ENCODE measurements around the gene MPRIP.

MPRIP gene

DNA sequence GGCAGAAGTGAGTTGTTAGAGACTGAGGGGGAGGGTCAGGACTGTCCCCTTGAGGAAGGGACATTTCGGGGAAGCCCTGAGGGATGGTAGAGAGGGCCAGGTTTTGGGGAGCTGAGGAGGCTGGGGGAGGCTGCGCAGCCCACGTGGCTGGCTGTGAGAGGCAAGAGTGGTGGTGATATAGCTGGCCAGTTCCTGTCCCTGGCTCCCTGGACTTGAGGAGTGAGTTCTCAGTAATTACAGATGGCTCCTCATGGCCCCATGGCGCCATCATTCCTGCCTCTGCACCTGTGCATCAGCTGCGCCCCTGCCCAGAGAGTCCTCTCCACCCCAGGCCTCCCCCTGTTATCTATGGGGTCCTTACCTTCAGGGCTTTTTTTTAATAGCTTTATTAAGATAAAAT, 30.3 kb downstream of the MPRIP start:
- peak; percentile 14 for DNase-seq

DNA sequence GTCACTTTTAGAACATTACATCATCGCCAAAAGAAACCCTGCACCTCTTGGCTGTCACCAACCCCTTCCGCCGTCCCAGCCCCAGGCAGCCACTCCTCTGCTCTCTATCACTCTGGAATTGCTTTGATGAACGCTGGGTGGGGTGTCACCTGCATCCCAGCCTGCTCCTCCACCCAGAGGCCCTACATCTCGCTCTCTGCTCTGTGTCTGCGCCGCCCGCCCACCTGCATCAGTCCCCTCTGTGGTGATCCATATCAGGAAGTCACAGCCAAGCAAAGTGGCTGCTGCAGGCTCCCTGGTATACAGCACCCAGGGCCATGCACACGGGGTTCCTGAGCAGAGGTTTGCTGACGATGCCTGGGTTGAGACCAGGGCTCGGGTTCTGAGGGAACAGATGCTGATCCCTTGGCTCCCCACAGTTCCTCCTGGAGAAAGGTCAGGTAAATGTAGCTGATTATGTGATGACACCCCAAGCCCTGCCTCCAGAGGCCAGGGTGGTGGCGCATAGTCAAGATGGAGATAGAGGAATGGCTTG, 30.8 kb downstream of the MPRIP start:
- DNase-seq, result peak; percentile 39

DNA sequence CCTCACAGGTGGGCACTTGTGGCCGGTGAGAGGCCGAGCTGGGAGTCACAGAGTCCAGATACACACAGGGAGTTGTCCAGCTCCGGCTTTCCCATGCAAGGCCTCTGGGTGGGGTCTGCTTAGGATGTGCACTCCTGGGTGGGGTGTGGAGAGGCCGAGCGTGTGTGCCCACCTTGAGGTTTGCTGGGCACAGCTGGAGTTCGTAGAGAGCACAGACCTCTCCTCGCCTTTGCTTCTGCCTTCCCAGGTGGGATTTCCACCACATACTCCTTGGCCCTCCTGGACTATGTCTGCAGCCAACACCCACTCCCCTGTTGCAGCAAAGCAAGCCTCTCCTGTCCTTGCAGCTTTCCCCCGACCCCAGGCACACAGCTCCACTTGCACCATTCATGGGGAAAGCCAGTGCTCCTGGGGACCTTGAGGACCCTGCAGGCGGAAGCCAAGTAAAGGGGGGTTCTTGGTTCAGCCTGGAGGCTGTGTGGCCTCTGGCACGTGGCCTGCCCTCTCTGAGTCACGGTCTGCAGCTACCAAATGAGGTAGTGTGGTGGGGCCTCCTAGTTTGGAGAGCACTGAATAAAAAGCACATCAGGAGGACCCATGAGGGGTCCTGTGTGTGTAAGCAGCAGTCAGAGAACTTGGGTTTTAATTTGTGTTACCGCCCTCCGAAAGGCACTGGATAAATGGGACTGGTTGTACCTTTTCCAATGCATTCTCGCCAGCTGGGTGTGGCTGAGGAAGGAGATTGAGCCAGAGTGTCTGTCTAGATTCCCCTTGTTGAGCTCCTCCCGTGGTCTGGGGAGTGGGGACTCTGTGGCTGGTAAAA, 31.5 kb downstream of the MPRIP start:
- peak; percentile 53 for DNase-seq

DNA sequence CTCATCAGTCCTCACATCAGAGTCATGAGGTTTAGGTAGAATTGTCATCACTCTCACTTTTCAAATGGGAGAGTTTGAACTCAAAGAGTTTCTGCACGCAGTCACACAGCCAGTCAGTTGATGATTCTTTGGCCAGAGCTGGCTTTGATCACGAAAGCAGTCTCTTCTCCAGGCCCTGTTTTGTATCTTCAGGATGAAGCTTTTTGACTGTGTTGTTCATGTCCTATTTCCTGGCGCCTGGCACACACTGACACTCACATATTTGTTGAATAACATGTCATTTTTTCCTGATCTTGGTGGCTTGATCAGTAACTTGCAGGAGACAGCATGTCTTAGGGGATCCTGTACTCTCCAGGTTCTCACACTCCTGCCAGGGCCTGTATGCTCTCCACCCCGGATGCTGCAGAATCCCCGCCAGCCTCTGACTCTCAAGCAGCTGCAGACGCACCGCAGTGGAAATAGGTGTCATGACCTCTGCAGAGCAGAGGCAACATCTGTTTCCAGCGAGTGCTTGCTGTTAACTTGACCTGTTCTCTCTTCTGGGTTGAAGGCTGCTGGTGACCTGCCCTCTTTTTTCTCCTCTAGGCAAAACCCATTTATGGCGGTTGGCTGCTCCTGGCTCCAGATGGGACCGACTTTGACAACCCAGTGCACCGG, 33.0 kb downstream of the MPRIP start:
- DNase-seq, result peak; percentile 46

DNA sequence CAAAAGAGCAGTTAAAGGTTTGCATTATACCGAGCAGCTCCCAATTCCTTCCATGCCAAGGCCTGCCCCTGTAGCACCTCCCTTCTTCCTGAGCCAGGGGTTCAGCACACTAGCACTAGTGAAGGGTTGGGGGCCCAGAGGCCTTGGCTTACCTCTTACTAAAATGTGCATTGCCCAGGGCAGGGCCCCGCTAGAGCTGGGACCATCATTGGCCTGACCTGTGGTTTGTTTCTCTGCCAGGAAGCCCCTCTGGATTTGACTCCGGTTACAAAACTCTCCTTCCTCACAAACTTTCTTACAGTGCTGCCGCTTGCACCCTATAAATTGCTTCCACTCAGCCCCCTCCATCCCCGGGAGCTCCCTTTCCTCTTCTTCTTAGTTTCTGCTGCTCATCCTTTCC, 33.8 kb downstream of the MPRIP start:
- DNase-seq, result peak; percentile 36

DNA sequence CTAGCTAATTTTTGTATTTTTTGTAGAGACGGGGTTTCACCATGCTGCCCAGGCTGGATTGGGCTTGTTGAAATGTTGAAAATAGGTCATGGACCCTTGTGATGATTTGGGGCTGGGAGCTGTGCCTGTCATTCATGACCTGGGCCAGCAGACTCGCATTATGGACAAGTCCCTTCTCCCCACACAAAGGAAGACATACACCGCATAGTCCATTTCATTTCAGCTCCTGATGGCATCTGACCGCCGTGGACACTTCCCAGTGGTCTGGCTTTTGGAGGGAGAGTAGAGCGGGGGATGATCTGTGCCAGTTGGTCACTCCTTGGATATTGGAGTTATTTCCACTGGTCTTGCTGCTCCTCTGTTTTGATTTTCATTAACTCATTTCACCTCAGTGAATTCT, 34.8 kb downstream of the MPRIP start:
- peak; percentile 36 for DNase-seq

DNA sequence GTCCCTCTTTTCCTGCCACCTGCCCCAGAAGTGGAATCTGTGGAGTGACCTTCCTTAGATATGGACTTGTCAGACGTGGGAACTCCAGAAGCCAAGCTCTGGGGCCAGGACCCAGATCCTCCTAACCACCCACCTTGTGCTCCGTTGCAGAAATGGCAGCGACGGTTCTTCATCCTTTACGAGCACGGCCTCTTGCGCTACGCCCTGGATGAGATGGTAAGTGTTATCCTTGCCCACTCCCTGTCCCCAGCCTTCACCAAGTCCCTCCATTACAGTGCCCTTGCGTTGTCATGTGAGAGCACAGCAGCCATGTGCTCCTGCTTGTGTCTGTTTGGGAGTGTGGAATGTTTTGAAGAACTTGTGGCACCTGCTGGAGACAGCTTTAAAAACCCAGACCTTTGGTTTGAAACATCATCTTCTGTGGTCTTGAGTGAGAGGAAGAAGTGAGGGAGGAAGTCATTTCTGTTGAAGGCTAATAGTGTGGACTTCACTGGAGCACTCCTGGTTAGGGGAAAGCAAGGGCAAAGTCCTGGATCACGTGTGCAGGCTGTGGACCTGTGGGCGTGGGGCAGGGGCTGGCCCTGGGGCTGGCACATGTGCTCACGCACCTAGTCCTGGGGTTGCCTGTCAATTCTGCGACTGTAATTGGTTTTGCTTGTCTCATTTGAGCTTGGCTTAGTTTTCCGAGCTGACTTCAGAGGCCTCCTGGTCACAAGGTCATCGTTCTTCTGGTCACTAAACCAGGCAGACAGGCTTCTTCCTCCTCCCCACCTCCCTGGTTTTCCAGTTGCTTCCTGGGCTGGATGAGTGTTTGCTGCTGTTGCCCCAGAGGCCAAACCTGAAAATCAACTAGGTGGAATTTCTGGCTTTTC, 35.8 kb downstream of the MPRIP start:
- peak; percentile 45 for DNase-seq

DNA sequence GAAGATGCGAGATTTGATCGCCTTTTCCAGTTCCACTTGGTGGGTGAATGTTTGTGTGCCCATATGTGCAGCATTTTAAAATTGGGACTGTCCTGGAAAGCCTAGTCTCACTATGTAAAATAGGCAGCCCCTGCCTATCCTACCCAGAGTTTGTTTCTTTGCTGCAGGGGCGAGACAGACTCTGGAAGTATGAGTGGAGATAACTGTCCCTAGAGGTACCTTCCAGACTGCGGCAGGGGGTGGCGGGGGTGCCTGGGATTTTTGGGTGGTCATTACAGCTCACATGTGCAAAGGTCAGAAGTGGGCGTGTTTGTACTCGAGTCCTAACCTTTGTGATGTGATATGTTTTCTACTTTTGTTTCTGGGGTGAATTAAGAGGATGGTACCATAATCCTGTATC, 36.6 kb downstream of the MPRIP start:
- DNase-seq, result no peak

DNA sequence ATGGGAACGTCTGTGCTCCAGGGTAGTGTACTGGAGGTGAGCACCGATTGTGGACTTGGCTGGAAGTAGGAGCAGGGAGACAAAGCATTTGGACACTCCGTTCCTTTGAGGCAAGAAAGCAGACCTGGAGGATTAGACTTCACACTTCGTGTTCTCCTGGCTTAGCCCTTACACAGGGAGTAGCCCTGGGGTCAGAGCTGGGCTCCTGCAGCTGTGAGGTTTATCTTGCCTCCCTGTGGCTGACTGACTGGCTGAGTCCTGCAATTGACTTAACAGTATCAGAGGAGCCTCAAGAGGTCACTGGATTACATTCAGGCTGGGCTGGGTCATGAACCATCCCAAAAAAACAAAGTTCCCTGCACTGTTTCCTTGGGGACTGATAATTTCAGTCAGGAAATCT, 37.1 kb downstream of the MPRIP start:
- DNase-seq, result peak; percentile 34

DNA sequence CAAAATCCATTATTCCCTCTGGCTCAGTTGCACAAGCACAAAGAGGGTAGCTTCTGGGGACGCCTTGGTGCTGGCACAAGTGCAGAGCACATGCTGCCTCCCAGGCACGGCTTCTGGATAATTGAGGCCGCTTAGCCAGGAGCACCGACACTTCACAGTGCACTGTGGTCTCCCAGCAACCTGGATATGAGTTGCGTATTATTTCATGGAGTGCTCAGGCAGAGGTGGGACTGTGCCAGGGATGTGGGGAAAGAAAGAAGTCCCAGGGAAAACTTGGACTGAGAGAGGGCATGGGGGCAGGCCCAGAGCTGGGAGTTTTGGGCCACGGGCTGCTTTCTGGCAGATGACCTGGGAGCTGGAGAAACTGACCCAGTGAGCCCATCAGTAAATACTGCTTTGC, 37.5 kb downstream of the MPRIP start:
- no peak for DNase-seq

DNA sequence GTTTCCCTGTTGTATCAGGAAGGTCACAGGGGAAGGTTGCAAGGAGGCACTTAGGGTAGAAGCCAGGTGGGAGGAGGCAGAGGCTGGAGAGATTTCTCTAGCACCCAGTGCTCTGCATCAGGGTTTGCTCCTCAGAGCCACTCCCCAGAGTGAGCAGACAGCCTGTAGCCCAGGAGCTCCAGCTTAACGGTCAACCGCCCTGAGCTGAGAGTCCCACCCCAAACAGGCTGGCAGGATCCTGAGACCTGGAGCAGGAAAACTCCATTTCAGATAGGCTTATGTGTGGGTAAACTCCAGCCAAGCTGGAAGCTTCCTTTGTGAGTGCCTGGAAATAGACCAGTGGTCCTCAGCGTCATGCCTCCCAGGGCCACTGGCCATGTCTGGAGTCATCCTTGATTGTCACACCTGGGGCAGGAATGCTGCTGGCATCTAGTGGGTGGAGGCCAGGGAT, 37.9 kb downstream of the MPRIP start:
- peak; percentile 59 for DNase-seq

DNA sequence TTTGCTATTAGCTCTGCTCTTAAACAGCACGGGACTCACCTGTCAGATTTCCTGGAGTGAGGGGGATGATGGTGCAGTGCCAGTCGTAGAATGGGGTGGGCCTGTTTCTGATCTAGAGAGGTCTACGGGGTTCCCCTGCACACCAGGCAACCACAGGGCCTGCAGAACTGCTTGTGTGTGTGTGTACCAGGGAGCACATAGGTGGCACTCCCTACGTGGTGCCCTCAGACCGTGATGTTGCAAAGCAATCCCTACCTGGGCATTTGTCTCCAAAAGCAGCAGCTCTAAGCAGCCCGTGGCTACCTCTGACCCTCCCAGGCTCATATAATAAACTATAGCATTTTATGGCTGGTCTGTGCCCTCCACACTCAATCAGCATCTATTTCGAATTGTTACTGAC, 38.5 kb downstream of the MPRIP start:
- peak; percentile 47 for DNase-seq

DNA sequence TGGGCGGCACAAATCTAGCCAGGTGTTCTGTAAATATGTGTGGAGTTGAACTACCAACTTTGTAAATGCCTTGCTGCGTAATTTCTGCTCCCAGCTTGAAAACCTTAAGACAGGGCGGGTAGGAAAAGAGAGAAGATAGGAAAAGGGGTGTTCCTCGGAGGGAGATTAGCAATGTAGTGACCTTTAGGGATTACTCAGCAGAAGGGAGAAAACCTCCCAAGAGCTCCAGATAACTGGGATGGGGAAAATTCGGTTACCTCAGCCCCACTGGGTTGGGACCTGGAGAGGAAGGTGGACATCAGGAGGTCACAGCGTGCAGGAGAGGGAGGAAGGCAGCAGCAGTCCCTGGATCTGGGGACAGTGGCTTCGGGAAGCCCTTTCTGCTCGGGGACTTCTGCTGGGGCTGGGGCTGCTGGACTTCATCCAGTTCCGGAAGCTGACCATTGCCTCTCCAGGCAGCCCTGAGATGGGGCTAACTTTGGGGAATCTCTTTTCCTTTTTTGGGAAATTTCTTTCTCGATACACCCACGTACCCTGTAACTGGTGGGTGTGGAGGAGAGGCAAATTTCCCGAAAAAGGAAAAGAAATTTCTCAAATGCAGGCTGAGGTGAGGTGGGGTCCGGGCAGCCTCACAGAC, 39.2 kb downstream of the MPRIP start:
- DNase-seq, result peak; percentile 49

DNA sequence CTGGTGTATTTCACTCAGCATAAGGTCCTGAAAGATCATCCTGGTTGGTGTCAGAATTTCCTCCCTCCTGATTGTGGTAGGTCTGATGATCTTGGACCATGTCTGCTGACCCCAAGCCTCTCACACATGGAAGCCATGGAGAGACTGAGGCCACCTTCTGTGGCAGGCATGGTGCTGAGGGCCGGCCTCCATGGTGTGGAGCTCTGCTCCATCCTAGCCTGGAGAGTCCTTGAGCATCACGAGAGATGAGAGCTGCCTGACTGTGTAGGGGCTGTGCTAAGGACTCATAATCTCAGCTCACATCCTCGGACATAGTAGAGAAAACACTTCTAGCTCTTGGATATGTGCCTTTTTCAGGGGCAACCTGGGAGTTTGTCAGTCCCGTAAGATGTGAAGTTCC, 40.6 kb downstream of the MPRIP start:
- DNase-seq, result no peak

DNA sequence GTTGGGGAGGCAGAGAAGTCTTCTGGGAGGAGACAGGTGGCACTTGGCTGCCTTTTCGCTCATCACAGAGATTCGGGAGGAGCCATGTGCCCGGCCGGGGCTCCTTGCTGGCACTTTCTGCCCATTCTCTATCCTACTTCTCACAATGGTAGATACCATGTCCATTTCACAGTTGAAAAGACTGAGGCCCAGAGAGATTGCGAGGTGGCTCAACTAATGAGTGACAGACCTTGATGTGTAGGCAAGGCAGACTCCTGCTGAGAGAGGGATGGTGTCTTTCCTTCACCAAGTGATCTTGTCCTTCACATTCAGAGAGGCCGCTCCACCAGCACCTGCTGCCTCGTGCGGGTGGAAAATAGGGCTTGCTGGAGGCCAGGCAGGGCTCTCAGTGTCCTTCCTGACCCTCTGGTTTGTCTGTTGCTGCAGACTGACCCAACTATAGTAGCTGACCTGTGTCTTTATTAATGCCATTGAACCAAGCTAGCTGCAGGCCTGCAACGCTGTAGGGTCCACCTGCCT, 42.1 kb downstream of the MPRIP start:
- peak; percentile 48 for DNase-seq

DNA sequence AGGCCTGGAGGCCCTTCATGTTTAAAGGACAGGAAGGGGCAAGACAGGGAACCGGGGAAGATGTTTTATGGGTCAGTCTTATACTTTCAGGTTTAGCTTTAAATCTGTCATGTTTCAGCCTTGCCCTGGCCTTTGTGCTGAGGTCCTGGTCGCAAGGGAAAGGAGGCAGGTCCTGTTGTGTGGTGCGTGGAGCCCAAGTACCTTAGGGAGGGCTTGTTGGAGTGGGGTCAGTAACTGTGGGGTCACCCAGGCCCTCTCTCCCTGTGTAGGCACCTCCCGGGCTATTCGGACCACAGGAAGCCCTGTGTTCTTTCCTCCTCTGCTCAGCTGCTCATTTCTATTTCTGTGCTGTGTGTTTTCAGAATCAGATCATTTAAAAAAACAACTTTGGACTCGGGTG, 42.7 kb downstream of the MPRIP start:
- DNase-seq, result peak; percentile 33

DNA sequence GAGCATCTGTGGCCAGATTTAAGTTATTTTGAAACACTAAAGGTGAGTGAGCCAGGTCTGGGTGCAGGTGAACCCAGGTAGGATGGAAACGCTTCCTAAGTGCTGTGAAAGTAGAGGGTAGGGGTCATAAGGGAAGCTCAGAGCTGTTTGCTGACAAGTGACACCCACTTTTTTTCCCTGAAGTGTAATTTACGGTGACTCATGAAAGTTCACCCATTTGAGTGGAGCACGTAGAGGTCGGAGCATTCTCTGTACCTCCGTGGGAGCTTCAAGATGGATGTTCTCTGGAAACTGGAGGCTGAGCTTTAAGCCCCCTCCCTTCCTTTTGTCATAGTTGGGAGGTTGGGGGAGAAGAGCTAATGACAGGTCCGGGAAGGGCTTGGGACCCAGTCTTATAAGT, 44.3 kb downstream of the MPRIP start:
- DNase-seq, result peak; percentile 24

DNA sequence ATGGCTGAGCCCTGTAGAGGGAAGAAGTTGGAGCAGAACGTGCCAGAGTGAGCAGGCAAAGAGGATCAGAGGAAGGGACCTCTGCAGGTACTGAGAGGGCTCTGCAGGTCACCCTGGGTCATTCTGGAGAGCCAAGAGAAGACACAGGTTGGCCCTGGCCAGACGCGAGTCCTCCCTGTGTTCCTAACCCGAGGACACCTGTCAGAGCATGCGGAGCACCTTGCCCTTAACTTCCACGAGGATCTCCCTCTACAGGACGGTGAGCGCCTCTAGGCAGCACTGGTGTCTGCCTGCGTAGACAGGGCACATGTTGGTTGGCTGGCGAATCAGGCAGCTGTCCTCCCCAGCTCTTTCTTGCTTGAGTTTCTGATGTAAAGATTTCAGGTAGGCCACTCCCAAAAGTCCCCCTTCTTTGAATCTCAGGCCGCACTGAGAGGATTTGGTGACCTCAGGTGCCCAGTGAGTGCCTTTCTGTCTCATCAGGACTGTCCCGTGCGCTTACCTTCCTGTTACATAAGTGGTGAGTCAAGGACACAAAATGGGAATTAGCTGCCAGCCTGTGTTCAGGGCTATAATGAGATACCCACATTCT, 45.3 kb downstream of the MPRIP start:
- peak; percentile 48 for DNase-seq

DNA sequence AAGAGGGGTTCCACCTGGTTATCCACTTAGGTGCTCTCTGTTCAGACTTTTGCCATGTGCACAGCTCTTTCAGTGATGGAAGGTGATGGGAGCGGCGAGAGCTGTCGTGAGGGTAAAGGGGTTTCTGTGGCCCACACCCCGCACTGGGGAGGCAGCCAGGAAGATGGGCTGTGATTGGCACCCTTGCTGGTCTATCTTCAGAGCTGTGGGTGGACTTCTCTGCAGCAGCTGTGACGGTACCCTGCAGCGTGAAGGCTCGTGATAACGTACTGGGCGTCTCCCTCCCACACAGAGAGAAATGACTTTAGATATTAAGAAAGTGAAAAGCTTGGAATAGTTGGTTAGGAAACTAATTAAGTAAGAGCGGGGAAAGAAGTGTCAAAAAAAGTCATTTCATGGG, 45.8 kb downstream of the MPRIP start:
- peak; percentile 53 for DNase-seq

DNA sequence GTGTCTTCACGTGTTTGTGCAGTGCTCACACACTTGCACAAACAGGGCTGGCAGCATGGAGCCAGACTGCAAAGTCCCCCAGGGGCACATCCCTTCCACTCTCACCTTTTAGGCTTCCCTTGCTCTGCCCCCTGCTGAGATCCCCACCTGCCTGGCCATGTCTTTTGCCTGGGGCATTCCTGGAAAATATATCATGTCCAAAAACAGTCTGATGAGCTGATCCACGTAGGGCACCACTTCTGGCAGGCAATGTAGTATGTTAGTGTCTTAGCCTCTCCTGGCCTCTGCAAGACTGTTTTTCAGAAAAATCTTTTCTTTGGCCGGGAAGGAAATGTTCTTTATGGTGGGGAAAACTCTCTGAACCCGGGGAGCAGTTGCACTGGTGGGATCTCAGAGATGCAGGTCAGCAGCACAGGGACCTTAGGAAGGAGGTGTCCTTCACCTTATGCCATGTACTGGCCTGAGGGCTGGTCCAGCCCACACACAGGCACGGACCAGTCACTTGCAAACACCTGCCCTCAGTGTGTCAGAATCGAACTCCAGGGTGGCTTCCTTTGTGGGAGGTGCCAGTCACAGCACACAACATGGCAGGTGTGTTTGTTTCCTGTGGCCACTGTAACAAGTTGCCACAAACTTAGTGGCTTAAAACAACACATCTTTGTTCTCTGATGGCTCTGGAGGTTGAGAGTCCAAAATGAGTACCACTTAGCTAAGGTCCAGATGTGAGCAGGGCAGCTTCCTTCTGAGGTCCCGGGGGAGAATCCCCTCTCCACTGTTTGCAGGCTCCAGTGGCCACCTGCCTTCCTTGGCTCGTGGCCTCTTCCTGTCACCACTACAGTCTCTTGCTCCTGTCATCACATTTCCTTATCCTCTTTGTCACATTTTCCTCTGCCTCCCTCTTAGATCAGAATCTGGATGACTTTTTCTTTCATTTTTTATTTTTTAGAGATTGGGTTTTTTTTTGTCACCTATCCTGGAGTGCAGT, 46.6 kb downstream of the MPRIP start:
- DNase-seq, result peak; percentile 61
